GM19240 (cell line): ENCODE results near the gene NEK9.

Source experiments
- DNase-seq: peaks from one replicate; pipeline ENCODE4 v3.0.0; 2011; ENCODE audit warnings: low spot score; ENCODE audit not compliant: insufficient read length

Gene NEK9

DNA sequence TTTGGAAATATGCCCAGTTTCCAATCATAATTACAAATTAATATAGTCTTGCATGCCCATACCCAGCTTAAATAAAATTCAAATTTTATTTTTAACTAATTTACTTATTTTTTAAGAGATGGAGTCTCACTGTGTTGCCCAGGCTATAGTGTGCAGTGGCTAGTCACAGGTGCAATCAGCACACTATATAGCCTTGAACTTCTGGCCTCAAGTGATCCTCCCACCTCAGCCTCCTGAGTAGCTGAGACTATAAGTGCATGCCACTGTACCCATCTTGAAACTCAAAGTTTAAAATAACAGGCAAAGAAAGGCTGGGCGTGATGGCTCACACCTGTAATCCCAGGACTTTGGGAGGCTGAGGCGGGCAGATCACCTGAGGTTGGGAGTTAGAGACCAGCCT lies 85.9 kb downstream of the NEK9 start:
- no peak for DNase-seq

DNA sequence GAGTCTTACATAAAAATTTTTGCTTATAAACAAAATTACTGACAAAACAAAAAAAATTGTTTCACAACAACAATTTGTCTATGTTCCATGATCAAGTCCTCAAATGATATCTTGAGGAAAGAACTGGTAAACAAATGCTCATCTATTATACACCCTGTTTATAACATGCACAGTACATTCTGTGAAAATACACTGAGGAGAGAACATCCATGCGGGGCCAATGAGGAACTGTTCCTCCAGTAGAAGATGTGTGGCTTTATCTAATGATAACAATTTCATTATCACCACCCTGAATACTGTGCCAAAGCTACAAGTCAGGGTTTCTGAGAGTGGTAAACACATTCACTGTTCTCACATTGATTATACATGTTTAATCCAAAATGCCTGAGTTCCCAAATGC lies 86.3 kb downstream of the NEK9 start:
- no peak for DNase-seq

DNA sequence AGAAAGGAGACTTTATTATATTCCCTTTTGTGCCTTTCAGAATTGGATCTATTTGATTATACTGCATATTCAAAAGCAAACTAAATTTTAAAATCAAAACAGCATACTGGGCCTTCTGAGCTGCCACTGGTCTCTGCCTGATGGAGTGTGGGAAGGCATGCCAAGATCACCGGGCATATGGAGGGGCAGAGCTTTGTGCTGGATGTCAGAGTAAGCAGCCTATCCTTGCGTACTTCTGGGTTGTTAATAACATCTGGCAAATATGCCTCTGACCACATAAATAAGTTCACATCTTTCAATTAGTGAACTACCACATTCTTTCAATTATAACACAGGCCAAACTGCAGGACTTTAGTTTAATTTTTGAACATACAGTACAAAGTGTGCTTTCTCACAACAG lies 93.9 kb downstream of the NEK9 start:
- no peak for DNase-seq

DNA sequence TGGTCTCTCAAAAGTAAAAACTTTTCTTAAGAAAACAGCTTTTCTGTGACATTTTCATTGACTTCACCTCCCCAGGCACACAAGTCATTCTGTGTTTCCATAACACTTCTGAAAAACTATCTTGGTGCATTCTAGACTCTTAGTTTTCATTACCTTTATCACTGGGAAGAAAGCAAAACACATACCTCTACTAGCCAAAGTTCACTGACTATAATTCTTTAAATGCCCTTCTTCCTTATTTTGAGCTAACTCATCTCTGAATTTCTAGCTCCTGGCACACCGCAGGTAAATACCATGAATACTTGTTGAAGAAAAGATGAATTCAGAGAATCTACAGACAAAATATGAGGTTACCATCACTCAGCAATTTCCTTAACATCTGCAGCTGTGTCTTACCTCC lies 96.7 kb downstream of the NEK9 start:
- no peak for DNase-seq
